HEK293 (cell line): ENCODE data around the gene PDSS2.
"Not testable (repeated sequence)": the region's sequence is repeated elsewhere in the genome, so short reads cannot be mapped to it uniquely, and the experiment has no call there.

ENCODE experiments used
- CTCF ChIA-PET: fragments of 350-600 bp; formaldehyde crosslinking; extraction: SDS; loops from one replicate; lab custom pipeline; 2021; ENCODE audit warnings: antibody characterized with exemption; lab: Yijun Ruan, JAX
- POLR2A ChIA-PET: fragments of 300-600 bp; formaldehyde crosslinking; extraction: SDS; loops from one replicate; lab custom pipeline; 2020; ENCODE audit warnings: antibody characterized with exemption, inconsistent platforms; lab: Yijun Ruan, JAX
- H3K27ac ChIP-seq: fragments of 200-500 bp; sonication (Bioruptor generic); 2 replicates; pipeline ENCODE4 v1.5.1; 2014; ENCODE audit warnings: low read depth, low read length, control low read depth, inconsistent platforms; ENCODE audit errors: extremely low read depth
- H3K36me3 ChIP-seq, 2 experiments: fragments of 200-500 bp in 1 of 2; sonication (Bioruptor generic) in 1 of 2; 1 replicate in 1 of 2; 2 replicates in 1 of 2; pipeline ENCODE4 v1.5.1; 2014 to 2017; ENCODE audit warnings: inconsistent platforms in 2 of 2, low read length in 2 of 2; ENCODE audit not compliant: control insufficient read depth in 2 of 2, insufficient read depth in 1 of 2
- H3K4me1 ChIP-seq: fragments of 200-500 bp; sonication (Bioruptor generic); 2 replicates; pipeline ENCODE4 v1.5.1; 2014; ENCODE audit warnings: mild to moderate bottlenecking, low read length, inconsistent platforms; ENCODE audit not compliant: control insufficient read depth, insufficient read depth
- H3K4me3 ChIP-seq: 2 replicates; pipeline ENCODE4 v1.5.1; 2011; ENCODE audit warnings: low read depth, mild to moderate bottlenecking, control low read depth, low read length, moderate library complexity
- H3K9me3 ChIP-seq: fragments of 200-500 bp; sonication (Bioruptor generic); 2 replicates; pipeline ENCODE4 v1.5.1; 2014; ENCODE audit warnings: low read depth, low read length, inconsistent platforms; ENCODE audit not compliant: control insufficient read depth, insufficient read depth
- BCL11B ChIP-seq: fragments of 450-650 bp; formaldehyde crosslinking; IDR thresholded peaks from 2 replicates; pipeline ENCODE4 v1.5.1; 2016; ENCODE audit warnings: low read depth, missing biosample characterization, missing genetic modification characterization
- GLI4 ChIP-seq: fragments of 450-650 bp; formaldehyde crosslinking; IDR thresholded peaks from 2 replicates; pipeline ENCODE4 v1.5.1; 2016; ENCODE audit warnings: missing biosample characterization, missing genetic modification characterization
- KLF10 ChIP-seq: fragments of 450-650 bp; IDR thresholded peaks from 2 replicates; pipeline ENCODE4 v1.5.1; 2018; ENCODE audit warnings: missing biosample characterization, mild to moderate bottlenecking, missing genetic modification characterization
- SALL2 ChIP-seq: fragments of 450-650 bp; formaldehyde crosslinking; IDR thresholded peaks from 2 replicates; pipeline ENCODE4 v1.5.0; 2017; ENCODE audit warnings: missing biosample characterization, mild to moderate bottlenecking, missing genetic modification characterization, borderline replicate concordance
- ZBTB20 ChIP-seq: fragments of 450-650 bp; formaldehyde crosslinking; IDR thresholded peaks from 2 replicates; pipeline ENCODE4 v1.5.1; 2016; ENCODE audit warnings: missing biosample characterization, missing genetic modification characterization
- ZEB2 ChIP-seq: fragments of 450-650 bp; formaldehyde crosslinking; IDR thresholded peaks from 2 replicates; pipeline ENCODE4 v1.5.1; 2016; ENCODE audit warnings: missing biosample characterization, missing genetic modification characterization
- ZFHX2 ChIP-seq: fragments of 450-650 bp; formaldehyde crosslinking; conservative IDR thresholded peaks from 2 replicates; pipeline ENCODE4 v1.5.1; 2016; ENCODE audit warnings: missing biosample characterization, missing genetic modification characterization
- ZNF140 ChIP-seq: fragments of 450-650 bp; formaldehyde crosslinking; IDR thresholded peaks from 2 replicates; pipeline ENCODE4 v1.5.1; 2016; ENCODE audit warnings: missing biosample characterization, missing genetic modification characterization
- ZNF19 ChIP-seq: fragments of 450-650 bp; formaldehyde crosslinking; IDR thresholded peaks from 2 replicates; pipeline ENCODE4; 2016; ENCODE audit warnings: missing biosample characterization, missing genetic modification characterization, low read depth
- ZNF221 ChIP-seq: fragments of 450-650 bp; formaldehyde crosslinking; IDR thresholded peaks from 2 replicates; pipeline ENCODE4 v1.5.1; 2017; ENCODE audit warnings: missing biosample characterization, missing genetic modification characterization, borderline replicate concordance
- ZNF23 ChIP-seq: fragments of 450-650 bp; formaldehyde crosslinking; IDR thresholded peaks from 2 replicates; pipeline ENCODE4 v1.5.1; 2016; ENCODE audit warnings: missing biosample characterization, missing genetic modification characterization, borderline replicate concordance
- ZNF266 ChIP-seq: fragments of 450-650 bp; formaldehyde crosslinking; IDR thresholded peaks from 2 replicates; pipeline ENCODE4 v1.5.1; 2016; ENCODE audit warnings: missing biosample characterization, missing genetic modification characterization, low read depth
- ZNF335 ChIP-seq: fragments of 450-650 bp; formaldehyde crosslinking; conservative IDR thresholded peaks from 2 replicates; pipeline ENCODE4 v1.5.1; 2016; ENCODE audit warnings: missing biosample characterization, missing genetic modification characterization
- ZNF416 ChIP-seq: fragments of 450-650 bp; formaldehyde crosslinking; IDR thresholded peaks from 2 replicates; pipeline ENCODE4 v1.5.1; 2016; ENCODE audit warnings: missing biosample characterization, missing genetic modification characterization
- ZNF521 ChIP-seq: fragments of 450-650 bp; formaldehyde crosslinking; IDR thresholded peaks from 2 replicates; pipeline ENCODE4 v1.5.1; 2017; ENCODE audit warnings: missing biosample characterization, mild to moderate bottlenecking, missing genetic modification characterization
- ZNF560 ChIP-seq: fragments of 450-650 bp; formaldehyde crosslinking; IDR thresholded peaks from 2 replicates; pipeline ENCODE4 v1.5.1; 2017; ENCODE audit warnings: missing biosample characterization, missing genetic modification characterization, borderline replicate concordance
- ZNF610 ChIP-seq: fragments of 450-650 bp; formaldehyde crosslinking; IDR thresholded peaks from 2 replicates; pipeline ENCODE4 v1.5.1; 2016; ENCODE audit warnings: missing biosample characterization, missing genetic modification characterization, borderline replicate concordance
- ZNF626 ChIP-seq: fragments of 450-650 bp; sonication (Bioruptor Pico); formaldehyde crosslinking; IDR thresholded peaks from 2 replicates; pipeline ENCODE4 v1.5.1; 2018; ENCODE audit warnings: missing biosample characterization, missing genetic modification characterization, inconsistent platforms
- ZNF654 ChIP-seq: fragments of 450-650 bp; formaldehyde crosslinking; IDR thresholded peaks from 2 replicates; pipeline ENCODE4 v1.5.1; 2016; ENCODE audit warnings: low read depth, missing biosample characterization, missing genetic modification characterization
- ZNF658 ChIP-seq: fragments of 450-650 bp; formaldehyde crosslinking; IDR thresholded peaks from 2 replicates; pipeline ENCODE4; 2016; ENCODE audit warnings: missing biosample characterization, missing genetic modification characterization
- ZNF660 ChIP-seq: fragments of 450-650 bp; IDR thresholded peaks from 2 replicates; pipeline ENCODE4 v1.5.1; 2018; ENCODE audit warnings: missing biosample characterization, mild to moderate bottlenecking, missing genetic modification characterization
- ZNF707 ChIP-seq: fragments of 450-650 bp; formaldehyde crosslinking; IDR thresholded peaks from 2 replicates; pipeline ENCODE4 v1.5.1; 2016; ENCODE audit warnings: missing biosample characterization, missing genetic modification characterization
- ZNF747 ChIP-seq: fragments of 450-650 bp; formaldehyde crosslinking; IDR thresholded peaks from 2 replicates; pipeline ENCODE4 v1.5.1; 2016; ENCODE audit warnings: missing biosample characterization, missing genetic modification characterization
- ZNF792 ChIP-seq: fragments of 450-650 bp; formaldehyde crosslinking; IDR thresholded peaks from 2 replicates; pipeline ENCODE4 v1.5.1; 2016; ENCODE audit warnings: missing biosample characterization, missing genetic modification characterization
- TF ChIP-seq, protein P1 (sequence below): fragments of 450-650 bp; formaldehyde crosslinking; IDR thresholded peaks from 2 replicates; pipeline ENCODE4 v1.5.1; 2016; ENCODE audit warnings: missing biosample characterization, missing genetic modification characterization
- TF ChIP-seq, protein P2 (sequence below): fragments of 450-650 bp; formaldehyde crosslinking; IDR thresholded peaks from 2 replicates; pipeline ENCODE4 v1.5.1; 2017; ENCODE audit warnings: missing biosample characterization, missing genetic modification characterization

The PDSS2 gene

DNA sequence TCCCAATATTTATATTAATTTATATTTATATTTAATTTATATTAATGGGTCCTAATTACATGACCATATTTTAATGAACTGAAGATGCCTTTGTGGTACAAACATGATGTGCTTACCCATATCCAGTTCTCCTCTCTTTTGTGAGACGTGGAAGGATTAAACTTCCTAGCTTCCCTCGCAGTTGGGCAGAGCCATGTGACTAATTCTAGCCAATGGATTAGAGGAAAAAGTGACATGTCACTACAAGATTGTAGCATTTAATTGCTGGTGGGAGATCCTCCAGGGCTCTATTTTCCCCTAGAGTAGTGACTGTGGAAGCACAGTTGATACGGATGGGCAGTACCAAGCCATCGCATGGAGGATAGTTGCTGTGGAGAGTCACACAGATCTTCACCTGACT lies 25.8 kb upstream of the PDSS2 start:
- Histone ChIP-seq H3K36me3 (no peaks in the 10 kb centered on the region), H3K27ac (no peak overlapping the region), H3K4me3 (no peak overlapping the region), H3K4me1 (peaks cover 11% of the 10 kb centered on the region; the same call in 1 of the 2 replicates), H3K9me3 (no peaks in the 10 kb centered on the region)
- ChIA-PET CTCF (interaction anchor here (0.6 to 3.0 kb wide), 6 partner anchors 13 to 457 kb away, joined by 3 to 12 read pairs (median 4); partner anchors contain the start of genes MTRES1 and PDSS2), POLR2A (interaction anchor here (2.8 kb wide), 1 partner anchor 26 kb away, joined by 14 read pairs; the partner anchor contains the start of gene PDSS2)
- no peak for TF ChIP-seq ZNF626 (tag by site-specific recombination)
- no peak for TF ChIP-seq ZNF660 (tag by site-specific recombination)
- no peak for TF ChIP-seq ZNF654
- no peak for TF ChIP-seq ZEB2 (tag by site-specific recombination)
- TF ChIP-seq ZNF140 = no peak
- TF ChIP-seq, protein P1, sequence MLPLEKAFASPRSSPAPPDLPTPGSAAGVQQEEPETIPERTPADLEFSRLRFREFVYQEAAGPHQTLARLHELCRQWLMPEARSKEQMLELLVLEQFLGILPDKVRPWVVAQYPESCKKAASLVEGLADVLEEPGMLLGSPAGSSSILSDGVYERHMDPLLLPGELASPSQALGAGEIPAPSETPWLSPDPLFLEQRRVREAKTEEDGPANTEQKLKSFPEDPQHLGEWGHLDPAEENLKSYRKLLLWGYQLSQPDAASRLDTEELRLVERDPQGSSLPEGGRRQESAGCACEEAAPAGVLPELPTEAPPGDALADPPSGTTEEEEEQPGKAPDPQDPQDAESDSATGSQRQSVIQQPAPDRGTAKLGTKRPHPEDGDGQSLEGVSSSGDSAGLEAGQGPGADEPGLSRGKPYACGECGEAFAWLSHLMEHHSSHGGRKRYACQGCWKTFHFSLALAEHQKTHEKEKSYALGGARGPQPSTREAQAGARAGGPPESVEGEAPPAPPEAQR (tag by site-specific recombination) = no peak
- TF ChIP-seq ZBTB20 (tag by site-specific recombination) = no peak
- TF ChIP-seq ZNF19 = no peak
- TF ChIP-seq ZNF521 (tag by site-specific recombination) = no peak
- TF ChIP-seq ZNF610 = no peak
- TF ChIP-seq ZNF335 (tag by site-specific recombination) = no peak
- TF ChIP-seq ZNF266 (tag by site-specific recombination) = no peak
- TF ChIP-seq ZNF707 (tag by site-specific recombination) = no peak
- TF ChIP-seq ZNF560 (tag by site-specific recombination) = no peak
- no peak for TF ChIP-seq SALL2 (tag by site-specific recombination)
- TF ChIP-seq, protein P2, sequence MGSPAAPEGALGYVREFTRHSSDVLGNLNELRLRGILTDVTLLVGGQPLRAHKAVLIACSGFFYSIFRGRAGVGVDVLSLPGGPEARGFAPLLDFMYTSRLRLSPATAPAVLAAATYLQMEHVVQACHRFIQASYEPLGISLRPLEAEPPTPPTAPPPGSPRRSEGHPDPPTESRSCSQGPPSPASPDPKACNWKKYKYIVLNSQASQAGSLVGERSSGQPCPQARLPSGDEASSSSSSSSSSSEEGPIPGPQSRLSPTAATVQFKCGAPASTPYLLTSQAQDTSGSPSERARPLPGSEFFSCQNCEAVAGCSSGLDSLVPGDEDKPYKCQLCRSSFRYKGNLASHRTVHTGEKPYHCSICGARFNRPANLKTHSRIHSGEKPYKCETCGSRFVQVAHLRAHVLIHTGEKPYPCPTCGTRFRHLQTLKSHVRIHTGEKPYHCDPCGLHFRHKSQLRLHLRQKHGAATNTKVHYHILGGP = no peak
- TF ChIP-seq ZFHX2 (tag by site-specific recombination) = no peak
- no peak for TF ChIP-seq BCL11B (tag by site-specific recombination)
- TF ChIP-seq ZNF23 (tag by site-specific recombination) = no peak
- TF ChIP-seq ZNF221 (tag by site-specific recombination) = no peak

DNA sequence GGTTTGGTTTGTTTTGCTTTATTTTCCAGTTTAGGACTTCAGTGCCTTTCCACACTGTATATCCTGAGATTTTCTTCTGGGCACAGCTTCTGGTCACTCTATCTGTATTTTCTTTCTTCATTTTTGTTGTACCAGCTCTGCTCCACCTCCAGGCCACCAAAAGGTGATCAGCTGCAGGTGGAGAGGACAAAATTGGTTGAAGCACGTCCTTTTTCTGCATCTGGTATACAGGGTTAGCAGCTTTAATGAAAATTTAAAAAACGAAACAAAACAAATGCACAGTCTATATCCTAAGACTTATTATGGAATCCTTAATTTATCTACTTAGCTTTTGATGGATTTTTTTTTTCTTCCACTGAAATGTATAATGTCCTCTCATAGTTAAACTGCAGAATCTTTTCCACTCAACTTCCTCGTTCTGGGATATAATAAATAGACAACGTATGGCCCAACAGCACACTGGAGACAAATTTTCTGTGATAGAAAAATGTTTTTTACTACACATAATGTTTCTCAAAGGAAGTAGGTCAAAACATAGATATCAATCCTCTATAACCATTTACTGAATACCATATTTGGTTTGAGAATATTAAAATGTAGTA lies 19.8 kb upstream of the PDSS2 start:
- ChIA-PET POLR2A (interaction anchor here (0.8 kb wide), 1 partner anchor 10 kb away, joined by 3 read pairs; no protein-coding TSS in a partner anchor), CTCF (interaction anchor here (0.6 to 1.0 kb wide), 2 partner anchors 191 to 224 kb away, joined by 3 read pairs; no protein-coding TSS in a partner anchor)
- Histone ChIP-seq H3K27ac (no peak overlapping the region), H3K4me3 (no peak overlapping the region), H3K36me3 (no peaks in the 10 kb centered on the region), H3K4me1 (peaks cover 4% of the 10 kb centered on the region; the same call in 1 of the 2 replicates), H3K9me3 (no peaks in the 10 kb centered on the region)
- no peak for TF ChIP-seq ZNF792 (tag by site-specific recombination)
- no peak for TF ChIP-seq KLF10
- no peak for TF ChIP-seq ZNF416 (tag by site-specific recombination)
- no peak for TF ChIP-seq GLI4
- no peak for TF ChIP-seq ZNF747 (tag by site-specific recombination)
- TF ChIP-seq ZNF658 = no peak

DNA sequence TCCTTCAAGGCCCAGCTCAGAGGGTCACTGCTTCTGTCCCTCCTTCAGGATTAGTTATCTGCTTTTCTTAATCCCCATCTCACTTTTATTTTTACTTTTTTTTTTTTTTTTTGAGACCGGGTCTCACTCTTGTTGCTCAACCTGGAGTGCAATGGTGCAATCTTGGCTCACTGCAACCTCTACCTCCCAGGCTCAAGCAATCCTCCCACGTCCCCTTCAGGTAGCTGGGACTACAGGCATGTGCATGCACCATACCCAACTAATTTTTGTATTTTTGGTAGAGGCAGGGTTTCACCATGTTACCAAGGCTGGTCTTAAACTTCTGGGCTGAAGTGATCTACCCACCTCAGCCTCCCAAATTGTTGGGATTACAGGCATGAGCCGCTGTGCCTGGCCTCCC lies 16.5 kb upstream of the PDSS2 start:
- CTCF ChIA-PET, H3K4me3 ChIP-seq, H3K27ac ChIP-seq, H3K9me3 ChIP-seq, POLR2A ChIA-PET, H3K36me3 ChIP-seq: not testable (repeated sequence)
- peaks cover 10% of the 10 kb centered on the region; the same call in 1 of the 2 replicates for H3K4me1 ChIP-seq
